Measurements from ENCODE around the gene ATF7.
A peak's percentile ranks its signal among the peaks of the same experiment; 100 is the strongest.
"Not testable (repeated sequence)": the region's sequence is repeated elsewhere in the genome, so short reads cannot be mapped to it uniquely, and the experiment has no call there.

The ATF7 gene

DNA sequence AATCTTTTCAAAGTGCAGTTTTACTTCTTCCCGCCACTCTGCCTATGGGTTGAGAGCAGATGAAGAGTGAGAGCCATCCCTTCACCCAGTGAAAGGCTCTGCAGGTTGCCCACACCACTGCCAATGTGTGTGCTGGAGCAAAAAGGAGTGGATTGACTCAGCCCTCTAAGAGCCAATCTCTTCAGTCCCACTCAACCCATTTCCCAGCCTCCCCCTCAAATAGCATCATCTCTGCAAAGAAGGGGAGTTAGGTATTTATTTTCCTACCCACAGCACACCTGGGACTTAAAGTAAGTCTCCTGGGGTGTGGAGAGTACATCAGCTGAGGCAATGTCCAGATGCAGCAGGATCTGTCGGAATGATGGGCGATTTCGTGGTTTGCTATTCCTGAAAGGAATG lies 142.2 kb downstream of the ATF7 start:
- TF ChIP-seq MYC (IDR thresholded peaks at IDR 0.05; ENCODE audit: low read depth, low read length): no peak
- TF ChIP-seq CTCF (IDR thresholded peaks at IDR 0.05; ENCODE audit: low read depth, low read length): no peak
- no peak for TF ChIP-seq MAX (IDR thresholded peaks at IDR 0.05; ENCODE audit: low read depth, low read length)
- peak; percentile 31 for DNase-seq (ENCODE audit: low read depth)
- H3K4me3 ChIP-seq (ENCODE audit: low read depth, low read length): no peak overlapping the region

DNA sequence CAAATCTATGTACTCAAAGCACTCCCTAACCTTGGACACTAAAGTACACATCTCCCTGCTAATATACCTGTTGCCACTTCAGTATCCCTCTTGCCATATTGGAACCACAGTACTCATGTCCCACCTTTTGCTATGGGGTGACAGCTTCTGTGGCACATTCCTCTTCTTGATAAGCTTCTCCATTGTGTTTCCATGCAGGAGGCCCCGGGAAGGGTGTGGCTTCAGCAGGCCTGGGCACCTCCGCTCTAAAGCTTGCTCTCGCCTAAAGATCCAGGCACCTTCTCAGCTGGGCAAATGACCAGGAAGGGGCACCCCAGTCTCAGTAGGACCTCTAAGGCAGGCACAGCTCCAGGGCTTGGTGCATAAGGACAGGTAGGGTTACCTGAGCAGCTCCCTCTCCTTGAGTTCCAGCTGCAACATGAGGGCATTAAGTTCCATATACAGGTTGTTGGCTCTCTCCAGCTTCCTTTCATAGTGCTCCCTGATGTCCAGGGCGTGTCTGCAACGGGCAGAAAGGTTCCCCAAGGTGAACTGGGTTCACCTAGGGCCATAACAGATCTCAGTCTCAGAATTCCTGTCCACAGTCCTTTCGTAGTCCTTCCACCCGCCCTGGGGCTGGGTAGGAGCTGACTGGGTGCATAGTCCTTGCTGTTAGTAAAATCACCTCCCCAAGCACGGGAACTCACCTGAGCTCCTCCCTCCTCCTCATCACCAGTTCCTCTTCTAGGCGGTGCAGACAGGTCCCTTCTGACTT lies 142.8 kb downstream of the ATF7 start:
- DNase-seq (ENCODE audit: low read depth): peak; percentile 42
- peak; percentile 7 for TF ChIP-seq POLR2A (IDR thresholded peaks at IDR 0.05; ENCODE audit: extremely low read depth, insufficient read length)
- TF ChIP-seq CTCF (IDR thresholded peaks at IDR 0.05; ENCODE audit: low read depth, low read length): no peak
- no peak overlapping the region for H3K4me3 ChIP-seq (ENCODE audit: low read depth, low read length)

- H3K4me3 ChIP-seq (ENCODE audit: low read depth, low read length): no peak overlapping the region
- peak; percentile 37 for DNase-seq (ENCODE audit: low read depth)
- TF ChIP-seq CTCF (IDR thresholded peaks at IDR 0.05; ENCODE audit: low read depth, low read length) (no peak), MAX (IDR thresholded peaks at IDR 0.05; ENCODE audit: low read depth, low read length) (no peak), POLR2A (IDR thresholded peaks at IDR 0.05; ENCODE audit: extremely low read depth, insufficient read length) (no peak), MYC (IDR thresholded peaks at IDR 0.05; ENCODE audit: low read depth, low read length) (no peak)
Observed at GRCh38 chr12:53482626-53483168, 143.5 kb downstream of the ATF7 start.

DNA sequence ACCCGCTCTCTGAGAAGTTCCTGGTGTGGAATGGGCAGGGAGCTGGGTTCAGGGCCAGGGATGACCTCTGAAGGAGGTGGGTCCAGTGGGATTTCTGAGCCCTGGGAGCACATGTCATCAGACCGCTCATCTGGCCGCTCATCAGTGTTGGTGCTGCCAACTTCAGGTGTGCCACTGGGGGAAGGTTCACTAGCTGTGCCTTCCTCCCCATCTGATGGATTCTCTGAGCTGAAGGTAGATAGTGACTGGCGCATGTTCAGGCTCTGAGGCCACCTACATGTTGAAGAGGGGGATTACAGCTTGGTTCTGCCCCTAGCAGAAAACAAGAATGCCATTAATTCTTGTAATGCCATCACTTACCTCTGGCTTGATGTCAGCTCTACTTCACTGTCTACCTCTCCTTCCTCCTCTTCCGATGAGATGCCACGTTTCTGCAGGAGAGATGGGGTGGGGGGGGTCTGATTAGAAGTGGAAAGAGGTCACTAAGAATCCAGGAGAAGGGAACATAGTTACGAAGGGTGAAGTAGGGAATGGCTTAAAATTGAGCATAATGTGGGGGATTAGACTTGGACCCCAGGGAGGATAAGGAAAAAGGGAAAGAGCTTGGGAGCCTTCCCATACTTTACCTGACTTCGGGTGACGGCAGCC lies 144.1 kb downstream of the ATF7 start:
- DNase-seq (ENCODE audit: low read depth): peak; percentile 55
- H3K4me3 ChIP-seq (ENCODE audit: low read depth, low read length): no peak overlapping the region
- TF ChIP-seq MAX (IDR thresholded peaks at IDR 0.05; ENCODE audit: low read depth, low read length) (no peak), CTCF (IDR thresholded peaks at IDR 0.05; ENCODE audit: low read depth, low read length) (peak; percentile 25), POLR2A (IDR thresholded peaks at IDR 0.05; ENCODE audit: extremely low read depth, insufficient read length) (peak; percentile 2)

- H3K4me3 ChIP-seq (ENCODE audit: low read depth, low read length); DNase-seq (ENCODE audit: low read depth): not testable (repeated sequence)
Observed at GRCh38 chr12:53481458-53481857, 144.7 kb downstream of the ATF7 start.

GRCh38 chr12:53480491-53481442 lies 145.4 kb downstream of the ATF7 start:
- no peak for TF ChIP-seq MAX (IDR thresholded peaks at IDR 0.05; ENCODE audit: low read depth, low read length)
- no peak for TF ChIP-seq CTCF (IDR thresholded peaks at IDR 0.05; ENCODE audit: low read depth, low read length)
- no peak for TF ChIP-seq MYC (IDR thresholded peaks at IDR 0.05; ENCODE audit: low read depth, low read length)
- TF ChIP-seq POLR2A (IDR thresholded peaks at IDR 0.05; ENCODE audit: extremely low read depth, insufficient read length): no peak
- H3K4me3 ChIP-seq (ENCODE audit: low read depth, low read length): no peak overlapping the region
- no peak for DNase-seq (ENCODE audit: low read depth)
